T-helper 2 cell treated with Interferon-gamma antibody and Interleukin-4, amounts not matched to agents 100 ng/mL and 5 ng/mL, for 36 hours (primary cell): Measurements from ENCODE around the gene RELL1. TPM values are rescaled to one million over a fixed set of nuclear protein-coding genes. Genes with fewer than 3 reads are reported as not detected.

Source experiments
- intact Hi-C: fragments of 100-400 bp; cut with micrococcal nuclease; formaldehyde crosslinking; loops from one replicate; pipeline ENCODE4 v1.15.1; 2023
- total RNA-seq: library from RNA; stranded (reverse); gene quantifications from 2 replicates; pipeline ENCODE4 v1.2.3, GENCODE V29; 2022

Gene RELL1
- total RNA-seq, 1 donor from 2014 or later, result 27.3 TPM

GRCh38 chr4:37667197-37668100, 18.7 kb downstream of the RELL1 start:
- intact Hi-C loops, result no loop called here

GRCh38 chr4:37666625-37667071, 19.5 kb downstream of the RELL1 start:
- intact Hi-C loops, result no loop called here

- intact Hi-C loops, result no loop called here
Measured at GRCh38 chr4:37665333-37666320, 20.5 kb downstream of the RELL1 start.

GRCh38 chr4:37664696-37665095, 21.5 kb downstream of the RELL1 start:
- intact Hi-C loops, result no loop called here

- intact Hi-C loops, result no loop called here
Measured at GRCh38 chr4:37663552-37663951, 22.6 kb downstream of the RELL1 start.

GRCh38 chr4:37662861-37663390, 23.2 kb downstream of the RELL1 start:
- intact Hi-C loops, result no loop called here

GRCh38 chr4:37662251-37662650, 23.9 kb downstream of the RELL1 start:
- intact Hi-C loops, result no loop called here

- intact Hi-C loops, result no loop called here
Measured at GRCh38 chr4:37661772-37662171, 24.4 kb downstream of the RELL1 start.

GRCh38 chr4:37659696-37660095, 26.5 kb downstream of the RELL1 start:
- intact Hi-C loops, result no loop called here

GRCh38 chr4:37656649-37657048, 29.5 kb downstream of the RELL1 start:
- intact Hi-C loops, result no loop called here

- intact Hi-C loops, result no loop called here
Measured at GRCh38 chr4:37653601-37654000, 32.6 kb downstream of the RELL1 start.

- intact Hi-C loops, result no loop called here
Measured at GRCh38 chr4:37652747-37653527, 33.2 kb downstream of the RELL1 start.

GRCh38 chr4:37651781-37652377, 34.3 kb downstream of the RELL1 start:
- intact Hi-C loops, result no loop called here

GRCh38 chr4:37650481-37650880, 35.7 kb downstream of the RELL1 start:
- intact Hi-C loops, result no loop called here

GRCh38 chr4:37649268-37649667, 36.9 kb downstream of the RELL1 start:
- intact Hi-C loops, result no loop called here

- intact Hi-C loops, result no loop called here
Measured at GRCh38 chr4:37648084-37648817, 37.9 kb downstream of the RELL1 start.

GRCh38 chr4:37646247-37646646, 39.9 kb downstream of the RELL1 start:
- intact Hi-C loops, result no loop called here

- intact Hi-C loops, result no loop called here
Measured at GRCh38 chr4:37645736-37646135, 40.4 kb downstream of the RELL1 start.

- intact Hi-C loops, result no loop called here
Measured at GRCh38 chr4:37644962-37645361, 41.2 kb downstream of the RELL1 start.
